A549 (cell line): ENCODE results near the gene LCN6.

Experiments used
- BHLHE40 ChIP-seq: IDR thresholded peaks from 2 replicates; pipeline ENCODE4 v1.6.1; 2012; ENCODE audit warnings: low read depth, low read length, inconsistent platforms
- CHD4 ChIP-seq: fragments of 200-600 bp; sonication (generic); IDR thresholded peaks from 2 replicates; pipeline ENCODE4 v1.6.1; 2016; ENCODE audit warnings: antibody characterized with exemption, mild to moderate bottlenecking, borderline replicate concordance
- CTCF ChIP-seq: fragments of >200 bp; sonication (Bioruptor Twin); formaldehyde crosslinking; IDR thresholded peaks from 3 replicates; pipeline ENCODE4 v1.5.1; 2016
- EHMT2 ChIP-seq: fragments of 200-600 bp; sonication (generic); IDR thresholded peaks from 2 replicates; pipeline ENCODE4 v1.6.1; 2016; ENCODE audit warnings: antibody characterized with exemption, low read depth, mild to moderate bottlenecking, moderate library complexity
- EP300 ChIP-seq, 2 experiments: fragments of >200 bp; sonication (Bioruptor Twin); formaldehyde crosslinking; IDR thresholded peaks; 2 replicates in 1 of 2; 3 replicates in 1 of 2; pipeline ENCODE4 v1.6.1; 2016 to 2017
- GATA3 ChIP-seq: IDR thresholded peaks from 2 replicates; pipeline ENCODE4 v1.6.1; 2012; ENCODE audit warnings: borderline replicate concordance
- HOXB5 ChIP-seq: fragments of 250-450 bp; sonication (Bioruptor Pico); IDR thresholded peaks from 2 replicates; pipeline ENCODE4 v1.5.0; 2020; ENCODE audit warnings: mild to moderate bottlenecking, moderate library complexity
- MAZ ChIP-seq: fragments of 150-350 bp; IDR thresholded peaks from 2 replicates; pipeline ENCODE4 v1.6.1; 2014; ENCODE audit warnings: antibody characterized with exemption, low read depth, low read length, borderline replicate concordance
- MYC ChIP-seq: IDR thresholded peaks from 2 replicates; pipeline ENCODE4 v1.6.1; 2012; ENCODE audit warnings: mild to moderate bottlenecking, inconsistent platforms, low read length, improper control_type of control experiment, borderline replicate concordance
- RARB ChIP-seq: fragments of 250-450 bp; sonication (Bioruptor Pico); IDR thresholded peaks from 2 replicates; pipeline ENCODE4 v1.8.0; 2021; ENCODE audit warnings: mild to moderate bottlenecking, moderate library complexity
- RFX5 ChIP-seq: fragments of 450-650 bp; IDR thresholded peaks from 2 replicates; pipeline ENCODE4 v1.7.1; 2014; ENCODE audit warnings: antibody characterized with exemption, mild to moderate bottlenecking, moderate library complexity
- SMC3 ChIP-seq: fragments of >200 bp; sonication (Bioruptor Twin); formaldehyde crosslinking; IDR thresholded peaks from 3 replicates; pipeline ENCODE4 v1.6.1; 2018; ENCODE audit warnings: inconsistent platforms
- TF ChIP-seq, protein P1 (sequence below): IDR thresholded peaks from 2 replicates; pipeline ENCODE4 v1.6.1; 2012

- no peak for TF ChIP-seq CTCF
- TF ChIP-seq BHLHE40, result no peak
- TF ChIP-seq EP300 (IDR thresholded peaks at IDR 0.05), result no peak
- no peak for TF ChIP-seq SMC3
- no peak for TF ChIP-seq RFX5
- TF ChIP-seq EHMT2, result no peak
- TF ChIP-seq GATA3, result no peak
- no peak for TF ChIP-seq RARB (CRISPR knock-in tag)
- no peak for TF ChIP-seq HOXB5 (CRISPR knock-in tag)
- TF ChIP-seq, protein P1, sequence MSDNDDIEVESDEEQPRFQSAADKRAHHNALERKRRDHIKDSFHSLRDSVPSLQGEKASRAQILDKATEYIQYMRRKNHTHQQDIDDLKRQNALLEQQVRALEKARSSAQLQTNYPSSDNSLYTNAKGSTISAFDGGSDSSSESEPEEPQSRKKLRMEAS, result no peak
- TF ChIP-seq MAZ, result no peak
- TF ChIP-seq MYC, result no peak
- no peak for TF ChIP-seq CHD4
These were observed 48.0 kb upstream of the LCN6 start, which contains the start of gene CCDC183 for GRCh38 chr9:136796238-136796774.
